ENCODE measurements around the gene TRIM14. TPM values are rescaled to one million over a fixed set of nuclear protein-coding genes. Genes with fewer than 3 reads are reported as not detected.
"Not testable (repeated sequence)": the region's sequence is repeated elsewhere in the genome, so short reads cannot be mapped to it uniquely, and the experiment has no call there.

TRIM14 gene
- total RNA-seq, 2 experiments from 2014 or later: 23.5 to 23.6 TPM

GRCh38 chr9:98092613-98092931 is 26.4 kb downstream of the TRIM14 start:
- peak overlapping the region in 1 of 2 donors; percentile 27 for H3K27ac ChIP-seq (ENCODE audit: low read depth in 1 of 2, low read length in 2 of 2)
- no peaks in the 10 kb centered on the region for H3K9me3 Mint-ChIP-seq
- peaks cover 63% of the 10 kb centered on the region for H3K4me1 Mint-ChIP-seq (ENCODE audit: low read depth)
- no peak overlapping the region for H3K4me3 Mint-ChIP-seq
- DNase-seq: peak in 4 of 14 experiments; percentile 16 to 72 (median 50)
- intact Hi-C loops (cut with DNase I, micrococcal nuclease): no loop called here
- no peak for TF ChIP-seq CTCF (IDR thresholded peaks at IDR 0.05)
- H3K27me3 ChIP-seq (ENCODE audit: control insufficient read depth in 1 of 2, insufficient read depth in 2 of 2, low read length in 2 of 2): no peaks in the 10 kb centered on the region
- H3K36me3 ChIP-seq (ENCODE audit: insufficient read depth, low read length): peaks cover 71% of the 10 kb centered on the region
- H3K27ac Mint-ChIP-seq: no peak overlapping the region
- no peak for ATAC-seq (ENCODE audit: poor library complexity)
- ChIA-PET CTCF (interaction anchor here (1.5 kb wide), 1 partner anchor 9 kb away, joined by 4 read pairs; no protein-coding TSS in a partner anchor), POLR2A (interaction anchor here (3.4 kb wide), 1 partner anchor 9 kb away, joined by 16 read pairs; no protein-coding TSS in a partner anchor)
- peak overlapping the region; percentile 35 for H3K4me3 ChIP-seq (ENCODE audit: low read length)
- peaks cover 49% of the 10 kb centered on the region for H3K4me1 ChIP-seq (ENCODE audit: insufficient read depth, low read length)
- H3K9me3 ChIP-seq (ENCODE audit: control insufficient read depth in 1 of 2, insufficient read depth in 1 of 2, low read length in 2 of 2): no peaks in the 10 kb centered on the region
- H3K36me3 Mint-ChIP-seq (ENCODE audit: low read depth): peaks cover 84% of the 10 kb centered on the region
- H3K27me3 Mint-ChIP-seq: no peaks in the 10 kb centered on the region

- no peaks in the 10 kb centered on the region for H3K9me3 Mint-ChIP-seq
- peaks cover 43% of the 10 kb centered on the region for H3K4me1 ChIP-seq (ENCODE audit: insufficient read depth, low read length)
- DNase-seq (no peak), ATAC-seq (ENCODE audit: poor library complexity) (no peak)
- H3K27me3 Mint-ChIP-seq: no peaks in the 10 kb centered on the region
- H3K36me3 ChIP-seq (ENCODE audit: insufficient read depth, low read length): peaks cover 71% of the 10 kb centered on the region
- peaks cover 57% of the 10 kb centered on the region for H3K4me1 Mint-ChIP-seq (ENCODE audit: low read depth)
- H3K4me3 Mint-ChIP-seq: no peak overlapping the region
- no peak overlapping the region for H3K27ac Mint-ChIP-seq
- no peak for TF ChIP-seq CTCF (IDR thresholded peaks at IDR 0.05)
- H3K27me3 ChIP-seq (ENCODE audit: control insufficient read depth in 1 of 2, insufficient read depth in 2 of 2, low read length in 2 of 2): no peaks in the 10 kb centered on the region
- intact Hi-C loops (cut with DNase I, micrococcal nuclease): no loop called here
- peak overlapping the region in 1 of 2 donors; percentile 42 for H3K27ac ChIP-seq (ENCODE audit: low read depth in 1 of 2, low read length in 2 of 2)
- H3K9me3 ChIP-seq (ENCODE audit: control insufficient read depth in 1 of 2, insufficient read depth in 1 of 2, low read length in 2 of 2): no peaks in the 10 kb centered on the region
- CTCF ChIA-PET: interaction anchor here (0.7 kb wide), 1 partner anchor 13 kb away, joined by 3 read pairs; no protein-coding TSS in a partner anchor
- H3K36me3 Mint-ChIP-seq (ENCODE audit: low read depth): peaks cover 81% of the 10 kb centered on the region
- H3K4me3 ChIP-seq (ENCODE audit: low read length): peak overlapping the region; percentile 35
- POLR2A ChIA-PET: interaction anchor here (3.4 kb wide), 1 partner anchor 10 kb away, joined by 16 read pairs; no protein-coding TSS in a partner anchor
Observed at GRCh38 chr9:98091735-98092612, 27.0 kb downstream of the TRIM14 start.

GRCh38 chr9:98090674-98091073 is 28.3 kb downstream of the TRIM14 start:
- CTCF ChIA-PET: interaction anchor here (1.6 kb wide), 1 partner anchor 11 kb away, joined by 7 read pairs; no protein-coding TSS in a partner anchor
- not testable (repeated sequence) for H3K4me3 ChIP-seq (ENCODE audit: low read length)
- POLR2A ChIA-PET: interaction anchor here (1.0 to 3.4 kb wide), 2 partner anchors 11 to 166 kb away, joined by 3 to 16 read pairs; no protein-coding TSS in a partner anchor

More at GRCh38 chr9:98090674-98091073, 28.3 kb downstream of the TRIM14 start:
- ATAC-seq (ENCODE audit: poor library complexity): peak; percentile 37
- H3K36me3 Mint-ChIP-seq (ENCODE audit: low read depth): peaks cover 81% of the 10 kb centered on the region
- H3K27me3 ChIP-seq (ENCODE audit: control insufficient read depth in 1 of 2, insufficient read depth in 2 of 2, low read length in 2 of 2); H3K4me3 Mint-ChIP-seq; H3K27me3 Mint-ChIP-seq; DNase-seq; intact Hi-C loops (cut with DNase I, micrococcal nuclease); H3K9me3 Mint-ChIP-seq; H3K27ac ChIP-seq (ENCODE audit: low read depth in 1 of 2, low read length in 2 of 2); H3K9me3 ChIP-seq (ENCODE audit: control insufficient read depth in 1 of 2, insufficient read depth in 1 of 2, low read length in 2 of 2): not testable (repeated sequence)
- Histone ChIP-seq H3K4me1 (ENCODE audit: insufficient read depth, low read length) (peaks cover 31% of the 10 kb centered on the region), H3K36me3 (ENCODE audit: insufficient read depth, low read length) (peaks cover 70% of the 10 kb centered on the region)
- peak overlapping the region; percentile 39 for H3K27ac Mint-ChIP-seq
- H3K4me1 Mint-ChIP-seq (ENCODE audit: low read depth): peaks cover 52% of the 10 kb centered on the region

Measured in CD4-positive, alpha-beta T cell (primary cell).